ENCODE results near the gene TM2D1.
"Not testable (repeated sequence)": the region's sequence is repeated elsewhere in the genome, so short reads cannot be mapped to it uniquely, and the experiment has no call there.

TM2D1 gene

DNA sequence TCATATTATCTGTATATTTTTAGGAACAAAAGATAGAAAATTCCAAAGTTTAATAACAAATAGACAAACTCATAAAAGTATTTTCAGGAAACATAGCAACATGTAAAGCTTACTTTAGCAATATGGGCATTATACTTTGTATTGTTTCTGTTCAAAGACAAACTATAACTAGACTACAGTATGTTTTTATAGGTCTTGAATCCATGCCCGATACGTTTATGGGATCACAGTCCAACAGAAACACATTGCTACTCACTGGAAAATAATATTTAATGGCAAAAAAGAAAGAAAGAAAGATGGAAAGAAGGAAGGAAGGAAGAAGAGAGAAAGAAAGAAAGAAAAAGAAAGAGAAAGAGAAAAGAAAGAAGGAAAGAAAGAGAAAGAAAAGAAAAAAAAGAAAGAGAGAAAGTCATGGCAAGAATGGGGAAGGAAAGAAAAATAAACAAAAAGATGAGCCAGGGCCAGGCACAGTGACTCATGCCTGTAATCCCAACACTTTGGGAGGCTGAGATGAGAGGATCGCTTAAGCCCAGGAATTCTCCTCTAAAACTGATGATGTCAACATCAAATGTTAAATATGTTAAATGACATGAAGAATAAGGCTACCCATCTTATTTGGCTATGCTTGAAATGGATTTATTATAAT, 32.7 kb downstream of the TM2D1 start:
- Histone ChIP-seq H3K27me3 (replicated peaks; ENCODE audit: control insufficient read depth, insufficient read depth, low read length) (no peaks in the 10 kb centered on the region), H3K36me3 (ENCODE audit: control insufficient read depth, insufficient read depth, low read length) (no peaks in the 10 kb centered on the region), H3K4me3 (replicated peaks; ENCODE audit: low read depth, low read length) (no peak overlapping the region)
- no peak for DNase-seq (ENCODE audit: extremely low read depth, insufficient read length)
- TF ChIP-seq, protein P1, sequence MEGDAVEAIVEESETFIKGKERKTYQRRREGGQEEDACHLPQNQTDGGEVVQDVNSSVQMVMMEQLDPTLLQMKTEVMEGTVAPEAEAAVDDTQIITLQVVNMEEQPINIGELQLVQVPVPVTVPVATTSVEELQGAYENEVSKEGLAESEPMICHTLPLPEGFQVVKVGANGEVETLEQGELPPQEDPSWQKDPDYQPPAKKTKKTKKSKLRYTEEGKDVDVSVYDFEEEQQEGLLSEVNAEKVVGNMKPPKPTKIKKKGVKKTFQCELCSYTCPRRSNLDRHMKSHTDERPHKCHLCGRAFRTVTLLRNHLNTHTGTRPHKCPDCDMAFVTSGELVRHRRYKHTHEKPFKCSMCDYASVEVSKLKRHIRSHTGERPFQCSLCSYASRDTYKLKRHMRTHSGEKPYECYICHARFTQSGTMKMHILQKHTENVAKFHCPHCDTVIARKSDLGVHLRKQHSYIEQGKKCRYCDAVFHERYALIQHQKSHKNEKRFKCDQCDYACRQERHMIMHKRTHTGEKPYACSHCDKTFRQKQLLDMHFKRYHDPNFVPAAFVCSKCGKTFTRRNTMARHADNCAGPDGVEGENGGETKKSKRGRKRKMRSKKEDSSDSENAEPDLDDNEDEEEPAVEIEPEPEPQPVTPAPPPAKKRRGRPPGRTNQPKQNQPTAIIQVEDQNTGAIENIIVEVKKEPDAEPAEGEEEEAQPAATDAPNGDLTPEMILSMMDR (IDR thresholded peaks at IDR 0.05; ENCODE audit: insufficient read depth, low read length, poor library complexity, severe bottlenecking): no peak

DNA sequence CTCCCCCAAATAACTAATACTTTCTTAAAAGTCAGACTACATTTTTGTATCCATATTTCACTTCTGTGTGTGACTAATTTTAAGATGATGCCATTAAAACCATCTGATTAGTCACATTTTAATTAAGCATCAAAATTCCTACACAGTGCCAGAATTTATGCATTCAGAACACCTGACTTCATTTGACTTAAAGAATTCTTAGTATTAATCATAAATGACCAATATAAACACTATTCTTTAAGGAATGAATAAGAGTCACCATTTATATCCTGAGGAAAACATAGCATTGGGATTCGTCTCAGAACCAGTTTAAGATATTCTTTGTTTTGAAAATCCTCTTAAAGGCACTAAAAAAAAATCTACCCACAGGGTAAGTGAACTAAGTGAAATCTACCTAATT, 37.0 kb downstream of the TM2D1 start:
- no peak overlapping the region for H3K4me3 ChIP-seq (replicated peaks; ENCODE audit: low read depth, low read length)
- H3K27me3 ChIP-seq (replicated peaks; ENCODE audit: control insufficient read depth, insufficient read depth, low read length): no peaks in the 10 kb centered on the region
- no peak for DNase-seq (ENCODE audit: extremely low read depth, insufficient read length)
- H3K36me3 ChIP-seq (ENCODE audit: control insufficient read depth, insufficient read depth, low read length): no peaks in the 10 kb centered on the region
- TF ChIP-seq, protein P1 (IDR thresholded peaks at IDR 0.05; ENCODE audit: insufficient read depth, low read length, poor library complexity, severe bottlenecking): no peak

DNA sequence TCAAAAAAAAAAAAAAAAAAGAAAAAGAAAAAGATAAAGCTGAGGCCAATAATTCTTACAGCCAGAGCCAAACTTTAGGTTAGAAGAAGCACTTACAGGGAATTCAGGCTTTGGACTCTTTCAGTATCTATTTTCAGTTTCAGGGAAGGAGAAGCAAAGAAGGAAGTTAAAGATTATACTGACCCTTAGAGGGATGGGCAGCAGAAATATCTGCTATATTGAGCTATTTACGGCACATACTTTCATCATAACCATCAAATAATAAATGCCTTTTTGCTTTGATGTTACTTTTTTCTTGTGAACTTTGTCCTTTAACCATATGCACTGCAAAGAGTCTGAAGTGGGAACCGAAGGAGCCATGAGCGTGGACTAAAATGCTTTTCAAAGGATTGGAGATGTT, 42.0 kb downstream of the TM2D1 start:
- TF ChIP-seq, protein P1 (IDR thresholded peaks at IDR 0.05; ENCODE audit: insufficient read depth, low read length, poor library complexity, severe bottlenecking): no peak
- no peak for DNase-seq (ENCODE audit: extremely low read depth, insufficient read length)
- H3K4me3 ChIP-seq (replicated peaks; ENCODE audit: low read depth, low read length): no peak overlapping the region
- H3K36me3 ChIP-seq (ENCODE audit: control insufficient read depth, insufficient read depth, low read length): 0 out of 2 replicates have a peak, but pooled peaks cover 3% of the 10 kb centered on the region
- no peaks in the 10 kb centered on the region for H3K27me3 ChIP-seq (replicated peaks; ENCODE audit: control insufficient read depth, insufficient read depth, low read length)

DNA sequence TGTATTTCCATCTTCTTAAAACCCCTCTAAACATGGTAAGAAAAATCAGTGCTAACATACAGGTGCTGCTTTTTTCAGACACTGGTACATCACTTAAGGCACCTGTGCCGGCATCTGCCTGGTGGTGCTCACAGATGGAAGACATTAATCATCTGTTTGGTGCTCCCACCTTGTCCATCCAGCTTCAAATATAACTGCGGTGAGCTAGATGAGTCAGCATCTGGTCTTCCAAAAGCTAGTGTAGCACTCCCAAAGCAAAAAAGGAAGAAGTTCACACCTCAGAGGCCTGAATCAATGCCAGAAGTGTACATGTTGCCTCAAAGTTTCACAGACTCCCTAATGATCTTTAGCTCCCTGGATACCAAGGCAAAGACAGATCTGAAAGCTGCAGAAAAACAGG, 44.4 kb downstream of the TM2D1 start:
- TF ChIP-seq, protein P1 (IDR thresholded peaks at IDR 0.05; ENCODE audit: insufficient read depth, low read length, poor library complexity, severe bottlenecking): no peak
- H3K4me3 ChIP-seq (replicated peaks; ENCODE audit: low read depth, low read length): no peak overlapping the region
- H3K36me3 ChIP-seq (ENCODE audit: control insufficient read depth, insufficient read depth, low read length): 0 out of 2 replicates have a peak, but pooled peaks cover 3% of the 10 kb centered on the region
- H3K27me3 ChIP-seq (replicated peaks; ENCODE audit: control insufficient read depth, insufficient read depth, low read length): no peaks in the 10 kb centered on the region
- no peak for DNase-seq (ENCODE audit: extremely low read depth, insufficient read length)

DNA sequence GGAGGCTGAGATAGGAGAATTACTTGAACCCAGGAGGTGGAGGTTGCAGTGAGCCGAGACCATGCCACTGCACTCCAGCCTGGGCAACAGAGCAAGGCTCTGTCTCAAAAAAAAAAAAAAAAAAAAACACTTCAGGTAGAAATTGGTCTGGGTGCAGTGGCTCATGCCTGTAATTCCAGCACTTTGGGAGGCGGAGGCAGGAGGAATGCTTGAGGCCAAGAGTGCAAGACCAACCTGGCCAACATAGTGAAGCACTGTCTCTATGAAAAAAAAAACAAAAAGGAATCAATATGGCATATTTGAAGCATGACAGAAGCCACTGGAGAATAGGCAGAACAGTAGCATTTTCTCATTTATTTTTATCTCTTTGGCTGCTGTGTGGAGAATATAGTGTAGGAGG, 48.1 kb downstream of the TM2D1 start:
- not testable (repeated sequence) for DNase-seq (ENCODE audit: extremely low read depth, insufficient read length); H3K4me3 ChIP-seq (replicated peaks; ENCODE audit: low read depth, low read length); H3K36me3 ChIP-seq (ENCODE audit: control insufficient read depth, insufficient read depth, low read length); H3K27me3 ChIP-seq (replicated peaks; ENCODE audit: control insufficient read depth, insufficient read depth, low read length)

DNA sequence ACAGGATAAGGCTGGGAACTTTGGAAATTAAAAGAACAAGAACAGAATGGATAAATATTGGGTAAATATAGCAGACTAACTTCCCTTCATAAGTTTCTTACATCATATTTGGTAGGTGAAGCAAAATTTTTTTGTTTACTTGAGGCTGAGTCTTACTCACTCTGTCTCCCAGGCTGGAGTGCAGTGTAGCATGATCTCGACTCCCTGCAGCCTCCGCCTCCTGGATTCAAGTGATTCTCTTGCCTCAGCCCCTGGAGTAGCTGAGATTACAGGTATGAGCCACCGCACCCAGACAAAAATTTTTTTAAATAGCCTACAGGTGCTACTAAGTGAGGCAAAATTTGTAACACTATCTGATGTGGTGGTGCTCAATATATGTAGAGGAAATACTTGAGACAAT, 50.7 kb downstream of the TM2D1 start:
- H3K27me3 ChIP-seq (replicated peaks; ENCODE audit: control insufficient read depth, insufficient read depth, low read length): no peaks in the 10 kb centered on the region
- H3K4me3 ChIP-seq (replicated peaks; ENCODE audit: low read depth, low read length): no peak overlapping the region
- TF ChIP-seq, protein P1 (IDR thresholded peaks at IDR 0.05; ENCODE audit: insufficient read depth, low read length, poor library complexity, severe bottlenecking): no peak
- H3K36me3 ChIP-seq (ENCODE audit: control insufficient read depth, insufficient read depth, low read length): no peaks in the 10 kb centered on the region
- no peak for DNase-seq (ENCODE audit: extremely low read depth, insufficient read length)
